HL-60/S4 (cell line): ENCODE results near the gene PICALM.
"Not testable (repeated sequence)": the region's sequence is repeated elsewhere in the genome, so short reads cannot be mapped to it uniquely, and the experiment has no call there.

Experiments
- in situ Hi-C: fragments of 300-500 bp; cut with MboI; formaldehyde crosslinking; loops from 2 replicates; pipeline ENCODE4 v1.14.3; 2022; ENCODE audit warnings: low sequenced_read_pairs

The PICALM gene

GRCh38 chr11:86068951-86069407, at the start of gene PICALM:
Gene PICALM (minus strand): TSS chr11:86069084. CDS start chr11:86068780, 304 bp downstream.
- in situ Hi-C loops: no loop called here

- in situ Hi-C loops: no loop called here
These were observed 49.4 kb upstream of the PICALM start for GRCh38 chr11:86118253-86118652.

GRCh38 chr11:86117712-86118063, 48.8 kb upstream of the PICALM start:
- in situ Hi-C loops: no loop called here

GRCh38 chr11:86117001-86117711, 48.3 kb upstream of the PICALM start:
- in situ Hi-C loops: no loop called here

- in situ Hi-C loops: no loop called here
These were observed 47.5 kb upstream of the PICALM start for GRCh38 chr11:86116386-86116726.

- in situ Hi-C loops: no loop called here
These were observed 46.9 kb upstream of the PICALM start for GRCh38 chr11:86115542-86116385.

- in situ Hi-C loops: no loop called here
These were observed 40.2 kb upstream of the PICALM start for GRCh38 chr11:86108890-86109638.

- in situ Hi-C loops: no loop called here
These were observed 39.3 kb upstream of the PICALM start for GRCh38 chr11:86108191-86108590.

- in situ Hi-C loops: no loop called here
These were observed 38.0 kb upstream of the PICALM start for GRCh38 chr11:86106916-86107315.

- in situ Hi-C loops: not testable (repeated sequence)
These were observed 37.1 kb upstream of the PICALM start for GRCh38 chr11:86106031-86106430.

GRCh38 chr11:86105601-86106000, 36.7 kb upstream of the PICALM start:
- in situ Hi-C loops: not testable (repeated sequence)

GRCh38 chr11:86103808-86104207, 34.9 kb upstream of the PICALM start:
- in situ Hi-C loops: no loop called here

- in situ Hi-C loops: no loop called here
These were observed 33.1 kb upstream of the PICALM start for GRCh38 chr11:86101941-86102407.

GRCh38 chr11:86101493-86101892, 32.6 kb upstream of the PICALM start:
- in situ Hi-C loops: no loop called here

GRCh38 chr11:86099874-86100273, 31.0 kb upstream of the PICALM start:
- in situ Hi-C loops: no loop called here

- in situ Hi-C loops: no loop called here
These were observed 29.1 kb upstream of the PICALM start for GRCh38 chr11:86097980-86098379.

- in situ Hi-C loops: no loop called here
These were observed 22.7 kb upstream of the PICALM start for GRCh38 chr11:86091566-86091965.

GRCh38 chr11:86091086-86091485, 22.2 kb upstream of the PICALM start:
- in situ Hi-C loops: no loop called here

- in situ Hi-C loops: no loop called here
These were observed 20.8 kb upstream of the PICALM start for GRCh38 chr11:86089659-86090058.

- in situ Hi-C loops: not testable (repeated sequence)
These were observed 18.8 kb upstream of the PICALM start for GRCh38 chr11:86087688-86088087.

GRCh38 chr11:86087256-86087655, 18.4 kb upstream of the PICALM start:
- in situ Hi-C loops: no loop called here
